ENCODE measurements around the gene FKBP9.
"Not testable (repeated sequence)": the region's sequence is repeated elsewhere in the genome, so short reads cannot be mapped to it uniquely, and the experiment has no call there.

FKBP9 gene, protein sequence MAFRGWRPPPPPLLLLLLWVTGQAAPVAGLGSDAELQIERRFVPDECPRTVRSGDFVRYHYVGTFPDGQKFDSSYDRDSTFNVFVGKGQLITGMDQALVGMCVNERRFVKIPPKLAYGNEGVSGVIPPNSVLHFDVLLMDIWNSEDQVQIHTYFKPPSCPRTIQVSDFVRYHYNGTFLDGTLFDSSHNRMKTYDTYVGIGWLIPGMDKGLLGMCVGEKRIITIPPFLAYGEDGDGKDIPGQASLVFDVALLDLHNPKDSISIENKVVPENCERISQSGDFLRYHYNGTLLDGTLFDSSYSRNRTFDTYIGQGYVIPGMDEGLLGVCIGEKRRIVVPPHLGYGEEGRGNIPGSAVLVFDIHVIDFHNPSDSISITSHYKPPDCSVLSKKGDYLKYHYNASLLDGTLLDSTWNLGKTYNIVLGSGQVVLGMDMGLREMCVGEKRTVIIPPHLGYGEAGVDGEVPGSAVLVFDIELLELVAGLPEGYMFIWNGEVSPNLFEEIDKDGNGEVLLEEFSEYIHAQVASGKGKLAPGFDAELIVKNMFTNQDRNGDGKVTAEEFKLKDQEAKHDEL

DNA sequence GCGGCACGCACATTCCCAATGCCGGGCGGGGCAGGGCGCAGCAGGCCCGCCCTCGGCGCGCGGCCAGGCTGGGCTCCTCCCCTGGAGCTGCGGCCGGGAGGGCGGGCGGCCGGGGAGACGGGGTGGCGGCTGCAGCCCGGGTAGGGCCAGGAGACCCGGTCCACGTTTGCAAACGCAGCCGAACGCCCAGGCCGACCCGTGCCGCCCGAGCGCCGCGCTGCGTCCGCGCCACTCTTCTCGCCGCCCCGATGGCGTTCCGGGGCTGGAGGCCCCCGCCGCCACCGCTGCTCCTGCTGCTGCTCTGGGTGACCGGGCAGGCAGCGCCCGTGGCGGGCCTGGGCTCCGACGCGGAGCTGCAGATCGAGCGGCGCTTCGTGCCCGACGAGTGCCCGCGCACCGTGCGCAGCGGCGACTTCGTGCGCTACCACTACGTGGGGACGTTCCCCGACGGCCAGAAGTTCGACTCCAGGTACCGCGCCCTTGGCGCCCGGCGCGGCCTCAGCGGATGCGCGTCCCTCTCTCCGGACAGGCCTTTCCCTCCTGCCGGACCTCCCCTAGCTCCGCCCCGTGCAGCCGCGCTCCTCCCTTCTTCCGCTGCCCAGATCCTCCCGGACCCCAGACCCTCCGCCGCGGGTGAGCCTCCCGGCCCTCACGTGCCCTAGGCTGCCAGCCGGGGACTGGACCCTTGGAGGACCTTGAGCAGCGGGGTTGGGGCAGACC lies at the start of gene FKBP9:
Gene FKBP9, plus strand, starts transcription at position 115 of the 720 bp plus-strand sequence. Its CDS starts 134 bp downstream, at position 249.
- DNase-seq (ENCODE audit: low read depth) = no peak

DNA sequence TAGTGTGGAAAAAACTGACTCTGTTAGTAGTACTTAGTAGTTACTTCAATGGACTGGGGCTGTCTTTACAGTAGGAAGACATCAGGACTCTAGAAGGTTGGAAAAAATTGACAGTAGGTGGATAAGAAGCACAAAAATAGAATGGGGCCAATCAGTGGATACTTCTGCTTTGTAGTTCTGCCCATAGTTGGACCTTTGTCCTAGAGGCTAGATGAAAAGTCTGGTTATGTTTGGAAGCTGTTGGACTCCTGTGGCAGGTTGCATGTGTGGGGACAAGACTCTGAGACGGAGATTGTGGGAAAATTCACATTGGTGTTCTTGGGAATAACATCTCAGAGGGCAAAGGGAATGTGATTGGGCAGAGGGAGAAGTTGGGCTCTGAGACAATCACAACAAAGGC lies 47.0 kb upstream of the FKBP9 start:
- no peak for DNase-seq (ENCODE audit: low read depth)

DNA sequence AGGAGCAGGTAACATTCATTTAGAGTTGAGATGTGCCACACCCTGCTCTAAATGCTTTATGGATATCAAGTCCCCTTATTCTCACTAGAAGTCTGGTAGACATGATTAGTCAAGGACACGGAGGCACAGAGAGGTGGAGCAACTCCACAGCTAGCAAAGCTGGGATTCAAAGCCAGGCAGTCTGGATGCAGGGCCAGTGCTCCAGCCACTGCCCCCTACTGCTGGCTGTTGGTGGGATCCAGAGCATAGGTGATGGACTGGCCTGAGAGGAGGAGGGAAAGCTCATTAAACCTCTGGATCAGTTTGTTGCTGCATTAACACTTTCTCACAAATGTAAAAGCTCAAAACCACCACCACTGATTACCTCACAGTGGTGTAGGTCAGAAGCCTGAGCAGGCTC lies 43.1 kb upstream of the FKBP9 start:
- DNase-seq (ENCODE audit: low read depth) = no peak

DNA sequence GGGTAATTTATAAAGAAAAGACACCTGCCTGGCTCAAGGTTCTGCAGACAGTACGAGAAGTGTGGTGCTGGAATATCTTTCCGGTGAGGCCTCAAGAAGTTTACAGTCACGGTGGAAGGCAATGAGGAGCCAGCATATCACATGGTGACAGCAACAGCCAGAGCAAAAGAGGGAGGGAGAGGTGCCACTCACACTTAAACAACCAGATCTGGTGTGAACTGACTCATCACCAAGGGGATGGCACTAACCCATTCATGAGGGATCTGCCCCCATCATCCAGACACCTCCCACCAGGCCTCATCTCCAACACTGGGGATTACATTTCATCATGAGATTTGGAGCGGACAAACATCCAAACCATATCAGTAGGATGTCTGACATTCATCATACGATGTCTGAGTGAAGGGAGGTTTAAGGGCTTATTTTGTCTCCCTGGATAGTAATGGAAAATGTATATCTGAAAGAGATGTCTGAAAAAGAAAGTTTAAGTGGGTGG lies 42.2 kb upstream of the FKBP9 start:
- no peak for DNase-seq (ENCODE audit: low read depth)

DNA sequence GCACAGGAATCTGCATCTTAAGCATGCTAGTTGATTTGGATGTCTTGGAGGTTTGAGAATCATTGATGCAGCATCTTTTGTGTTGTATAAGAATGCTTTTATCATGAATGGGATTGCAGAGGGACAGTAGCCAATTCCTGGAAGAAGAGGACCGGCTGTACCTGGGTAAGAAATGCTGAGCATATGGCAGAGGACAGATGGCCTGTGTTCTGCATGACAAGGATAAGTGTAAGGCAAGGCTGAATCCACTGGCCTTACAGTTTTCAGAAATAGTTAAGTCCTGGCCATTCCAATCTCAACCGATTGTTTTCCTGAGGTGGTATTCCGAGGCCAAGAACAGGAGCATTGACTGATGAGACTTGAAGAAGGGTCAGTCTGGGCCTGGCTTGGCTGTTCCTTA lies 41.2 kb upstream of the FKBP9 start:
- no peak for DNase-seq (ENCODE audit: low read depth)

DNA sequence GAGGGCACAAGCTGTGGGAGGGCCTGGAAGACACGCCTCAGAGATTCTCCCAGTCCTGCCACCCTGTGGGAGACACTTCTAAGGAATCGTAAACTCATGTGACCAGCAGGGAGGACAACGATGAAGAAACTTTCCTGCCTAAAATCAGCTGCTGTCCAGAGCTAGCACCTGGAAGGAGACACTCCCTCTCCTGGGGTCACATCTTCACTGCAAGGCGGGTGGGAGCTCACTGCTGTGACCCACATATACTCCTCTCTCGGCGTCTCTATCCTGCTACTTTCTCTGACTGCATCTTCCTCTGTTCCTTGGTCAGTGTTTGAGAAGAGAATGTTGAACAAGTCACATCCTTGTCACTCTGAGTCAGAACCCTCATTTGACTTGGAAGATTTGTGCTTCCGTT lies 40.2 kb upstream of the FKBP9 start:
- not testable (repeated sequence) for DNase-seq (ENCODE audit: low read depth)

DNA sequence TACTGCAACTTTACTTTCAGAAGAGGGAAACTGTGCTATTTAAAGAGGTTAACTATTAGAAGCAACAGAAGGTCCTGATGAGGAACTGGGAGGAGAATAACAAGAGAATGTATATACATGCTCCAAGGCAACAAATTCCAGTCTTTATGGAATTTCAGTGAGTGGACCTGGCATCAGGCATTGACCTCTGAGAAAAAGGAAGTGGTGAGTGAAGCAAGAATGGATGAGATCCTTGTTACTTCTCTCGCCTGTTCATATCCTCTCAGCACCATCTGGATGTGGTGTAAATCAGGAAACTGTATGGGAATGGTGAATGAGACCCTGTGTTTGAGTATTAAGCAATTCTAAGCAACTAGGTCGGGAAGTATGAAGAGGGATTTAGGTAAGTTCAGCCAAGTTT lies 35.3 kb upstream of the FKBP9 start:
- DNase-seq (ENCODE audit: low read depth) = no peak

DNA sequence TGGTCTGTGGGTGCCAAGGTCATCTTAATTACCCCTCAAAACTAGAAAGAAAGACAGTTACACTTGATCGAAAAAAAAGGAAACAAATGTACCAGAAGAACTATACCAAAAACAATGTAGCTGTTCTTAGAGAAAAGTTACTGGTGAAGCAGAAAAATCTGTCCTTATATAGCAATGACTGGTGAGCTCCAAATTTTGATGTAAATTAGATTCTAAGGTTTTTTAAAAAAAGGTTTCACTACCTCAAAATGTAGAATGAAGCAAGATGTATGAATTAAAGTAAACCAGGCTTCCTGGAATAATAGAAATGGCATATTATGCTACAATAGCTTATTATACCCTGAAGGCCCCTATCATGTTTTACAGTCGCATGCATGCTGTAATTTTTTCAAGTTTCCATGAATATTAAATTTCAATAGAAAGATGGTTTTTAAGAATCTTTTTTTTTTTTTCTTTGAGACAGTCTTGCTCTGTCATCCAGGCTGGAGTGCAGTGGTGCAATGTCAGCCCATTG lies 28.4 kb upstream of the FKBP9 start:
- DNase-seq (ENCODE audit: low read depth) = no peak

DNA sequence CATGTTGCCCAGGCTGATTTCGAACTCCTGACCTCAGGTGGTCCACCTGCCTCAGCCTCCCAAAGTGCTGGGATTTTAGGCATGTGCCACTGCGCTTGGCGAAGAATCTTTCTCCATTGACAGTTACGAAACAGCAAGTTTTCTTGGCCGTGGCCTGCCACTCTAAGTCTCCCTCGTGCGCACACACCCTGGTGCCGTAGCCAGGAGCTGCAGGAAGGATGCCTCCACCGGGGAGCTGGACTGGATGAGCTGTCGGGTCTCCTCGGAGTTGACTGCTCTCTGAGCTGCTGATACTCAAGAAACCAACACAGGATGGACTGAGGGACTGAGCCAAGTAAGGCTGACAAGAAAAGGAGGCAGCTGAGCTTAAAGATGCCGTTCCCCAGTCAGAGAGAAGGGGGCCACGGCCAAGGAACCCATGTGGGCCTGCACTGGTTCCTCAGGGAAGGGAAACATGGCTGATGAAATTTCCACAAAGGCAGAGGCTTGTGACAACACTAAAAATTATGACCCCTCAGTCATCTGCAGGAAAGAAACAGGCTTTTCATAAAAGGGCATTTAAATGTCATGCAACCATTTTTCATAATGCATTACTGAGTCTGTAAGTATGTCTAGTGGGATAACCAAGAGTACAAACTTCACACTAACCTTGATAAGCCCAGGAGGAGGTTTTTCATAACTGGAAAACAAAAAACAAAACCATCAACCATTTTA lies 27.7 kb upstream of the FKBP9 start:
- no peak for DNase-seq (ENCODE audit: low read depth)

DNA sequence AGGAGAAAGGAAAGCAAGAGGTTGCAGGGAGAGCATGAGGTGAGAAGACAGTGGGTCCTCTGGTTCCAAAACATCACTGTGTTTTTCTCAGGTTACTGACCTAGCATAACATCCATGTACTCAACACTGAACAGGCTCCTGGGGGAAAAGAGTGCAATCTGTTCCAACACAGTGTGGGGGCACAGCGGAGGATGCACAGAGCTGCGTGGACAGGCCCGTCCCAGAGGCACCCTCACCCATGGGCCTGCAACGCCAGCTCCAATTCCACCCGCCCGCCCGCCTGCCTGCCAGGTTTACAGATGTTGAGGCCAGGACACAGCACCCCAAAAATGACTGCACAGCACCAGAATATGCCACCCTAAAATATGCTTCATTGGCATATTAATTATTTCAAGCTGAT lies 26.9 kb upstream of the FKBP9 start:
- no peak for DNase-seq (ENCODE audit: low read depth)

DNA sequence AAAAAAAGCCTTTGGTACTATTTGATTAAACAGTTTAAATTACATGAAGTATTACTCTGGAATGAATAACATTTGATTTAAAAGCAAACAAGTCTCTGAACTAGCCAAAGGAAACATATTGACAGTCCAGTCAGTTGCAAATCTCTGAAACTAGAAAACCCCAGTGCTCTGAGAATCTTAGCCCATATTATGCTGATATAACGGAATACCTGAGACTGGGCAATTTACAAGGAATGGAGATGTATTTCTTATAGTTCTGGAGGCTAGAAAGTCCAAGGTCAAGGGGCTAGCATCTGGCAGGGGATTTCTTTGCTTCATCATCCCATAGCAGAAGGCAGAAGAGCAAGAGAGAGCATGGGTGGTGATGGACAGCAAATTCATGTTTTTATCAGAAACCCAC lies 21.7 kb upstream of the FKBP9 start:
- DNase-seq (ENCODE audit: low read depth) = no peak

DNA sequence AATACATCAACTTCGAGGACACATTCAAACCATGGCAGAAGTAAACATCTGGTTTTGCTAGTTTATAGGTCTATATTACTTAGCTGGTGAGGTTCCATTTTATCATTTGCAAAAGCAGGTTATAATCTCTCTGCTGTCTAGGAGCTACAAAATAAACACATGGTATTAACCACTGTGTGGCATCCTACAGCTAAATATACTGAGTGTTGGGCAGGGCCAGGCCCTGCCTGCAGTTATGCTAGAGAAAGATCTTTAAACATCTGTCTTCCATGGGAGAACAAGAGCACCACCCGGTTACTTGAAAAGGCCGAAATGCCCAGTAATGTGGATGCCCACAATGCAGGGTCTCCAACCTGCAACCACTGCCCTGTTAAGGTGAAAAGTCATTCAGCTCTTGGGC lies 20.6 kb upstream of the FKBP9 start:
- DNase-seq (ENCODE audit: low read depth) = no peak

DNA sequence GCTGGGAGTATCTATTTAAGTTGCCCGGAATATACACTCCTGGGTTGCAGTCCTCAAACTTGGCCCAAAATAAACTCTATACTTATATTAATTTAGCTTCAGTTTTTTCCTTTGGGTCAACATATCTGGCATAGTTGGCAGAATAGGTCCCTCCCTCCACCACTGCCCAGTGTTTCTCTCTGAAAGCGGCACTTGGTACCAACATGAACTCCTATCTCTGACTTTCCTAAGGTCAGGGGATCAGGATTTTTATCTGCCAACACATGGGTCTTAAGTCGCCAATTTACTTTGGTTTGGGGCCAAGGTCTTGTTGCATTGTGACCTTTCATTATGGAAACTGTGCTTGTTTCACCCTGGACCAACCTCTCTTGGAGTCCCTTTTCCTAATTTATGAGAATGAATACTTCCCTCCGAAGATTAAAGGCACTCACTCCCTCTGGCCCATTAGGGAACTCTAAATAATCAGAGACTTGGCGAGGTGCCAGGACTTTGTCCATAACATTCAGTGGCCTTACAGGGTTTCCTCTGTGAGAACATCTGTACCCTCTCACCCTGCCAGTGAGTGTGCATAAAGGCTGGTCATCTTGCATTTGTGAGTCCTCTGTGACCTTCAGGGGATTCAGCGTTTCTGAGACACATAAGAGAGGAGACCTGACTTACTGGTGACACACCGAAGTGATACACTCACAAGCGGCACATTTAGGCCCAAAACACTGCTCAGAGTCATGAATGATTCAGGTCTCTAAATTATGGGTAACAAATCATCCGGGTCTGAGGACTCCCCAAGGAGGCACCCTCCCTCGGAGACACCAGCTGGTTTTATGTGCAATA lies 19.7 kb upstream of the FKBP9 start:
- no peak for DNase-seq (ENCODE audit: low read depth)

DNA sequence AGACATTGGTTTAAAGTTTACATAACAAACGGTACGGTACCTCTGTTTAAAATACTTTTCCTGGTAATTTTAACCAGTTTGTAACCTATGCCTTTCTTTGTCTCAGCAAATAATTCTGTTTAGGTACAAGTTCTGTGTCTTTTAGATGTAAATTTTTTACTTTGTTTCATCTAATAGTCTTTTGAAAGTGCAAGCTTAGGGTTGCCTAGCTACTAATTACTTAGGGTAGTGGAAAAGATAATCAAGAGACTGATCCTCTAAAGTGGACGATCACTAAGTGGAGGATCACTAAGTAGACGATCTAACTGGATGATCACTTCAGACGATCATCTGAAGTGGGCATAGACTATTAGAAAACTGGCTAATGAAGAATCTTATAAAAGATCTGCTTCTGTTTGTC lies 16.1 kb upstream of the FKBP9 start:
- DNase-seq (ENCODE audit: low read depth) = no peak

DNA sequence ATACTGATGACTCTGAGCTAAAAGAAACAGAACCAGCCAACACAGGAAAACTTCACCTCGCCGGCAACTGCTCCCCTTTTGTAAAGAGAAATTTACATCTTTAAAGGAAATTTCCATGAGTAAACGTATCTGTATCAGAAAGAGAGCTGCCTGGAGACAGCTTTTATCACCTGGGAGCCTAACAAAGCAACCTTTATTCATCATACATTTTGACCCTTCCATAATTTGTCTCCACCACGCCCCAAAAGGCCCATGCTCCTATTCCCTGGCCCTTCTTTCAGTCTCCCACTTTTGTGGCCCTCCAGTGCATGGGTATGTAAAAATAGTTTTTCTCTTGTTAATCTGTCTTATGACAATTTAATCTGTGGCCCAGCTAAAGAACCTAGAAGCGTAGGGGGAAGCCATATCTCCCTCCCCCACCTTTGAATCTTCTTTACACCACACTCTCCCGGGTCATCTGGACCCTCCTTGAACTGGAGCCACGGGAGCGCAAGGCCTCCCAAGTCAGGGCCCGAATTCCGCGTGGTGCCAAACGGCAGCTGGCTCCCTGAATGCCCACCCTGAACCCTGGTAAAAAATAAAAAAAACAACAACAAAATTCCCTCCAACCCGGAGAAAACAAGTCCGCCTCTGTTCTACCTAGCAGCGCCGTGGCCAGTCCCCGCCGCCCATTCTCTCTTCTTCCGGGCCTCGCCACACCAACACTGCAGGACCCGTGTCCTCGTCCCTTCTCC lies 15.4 kb upstream of the FKBP9 start:
- DNase-seq (ENCODE audit: low read depth) = no peak

DNA sequence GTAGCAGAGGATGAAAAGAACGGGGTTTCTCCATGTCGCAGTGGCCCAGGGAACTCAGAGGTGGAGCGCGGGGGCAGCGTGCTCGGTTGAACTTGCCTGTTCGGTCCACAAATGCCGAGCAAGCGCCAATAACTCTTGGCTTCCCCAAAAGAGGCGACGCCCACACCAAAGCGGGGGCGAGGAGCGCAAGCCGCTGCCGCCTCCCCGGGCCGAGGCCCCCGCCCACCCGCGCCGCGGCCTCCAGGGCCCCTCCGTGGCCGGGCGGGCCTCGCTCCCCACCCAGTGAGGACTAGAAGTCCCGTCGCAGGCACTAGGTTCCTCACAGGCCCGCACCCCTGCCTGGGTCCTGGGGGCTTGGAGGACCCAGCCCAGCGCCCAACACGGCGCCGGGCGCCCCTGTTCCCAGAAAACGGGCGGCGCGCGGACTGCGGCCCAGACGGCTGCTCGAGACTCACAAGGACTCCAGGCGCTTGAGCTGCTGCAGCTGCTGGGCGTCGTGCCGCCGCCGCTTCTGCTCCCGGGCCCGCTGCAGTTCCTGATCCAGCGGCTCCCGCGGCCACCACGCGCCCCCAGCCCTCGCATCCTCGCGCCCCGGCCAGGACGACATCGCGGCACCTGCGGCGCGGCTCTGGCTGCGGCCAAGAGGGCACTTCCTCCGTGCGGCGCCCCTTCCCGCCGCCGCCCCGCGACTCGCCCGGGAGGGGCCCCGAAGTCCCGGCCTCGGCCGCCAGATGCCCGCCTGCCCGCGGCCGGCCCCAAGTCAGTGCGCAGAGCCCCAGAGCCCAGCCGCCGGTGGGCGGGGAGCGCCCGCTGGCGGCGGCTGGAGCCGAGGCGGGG lies 14.6 kb upstream of the FKBP9 start:
- DNase-seq (ENCODE audit: low read depth) = peak; percentile 53

DNA sequence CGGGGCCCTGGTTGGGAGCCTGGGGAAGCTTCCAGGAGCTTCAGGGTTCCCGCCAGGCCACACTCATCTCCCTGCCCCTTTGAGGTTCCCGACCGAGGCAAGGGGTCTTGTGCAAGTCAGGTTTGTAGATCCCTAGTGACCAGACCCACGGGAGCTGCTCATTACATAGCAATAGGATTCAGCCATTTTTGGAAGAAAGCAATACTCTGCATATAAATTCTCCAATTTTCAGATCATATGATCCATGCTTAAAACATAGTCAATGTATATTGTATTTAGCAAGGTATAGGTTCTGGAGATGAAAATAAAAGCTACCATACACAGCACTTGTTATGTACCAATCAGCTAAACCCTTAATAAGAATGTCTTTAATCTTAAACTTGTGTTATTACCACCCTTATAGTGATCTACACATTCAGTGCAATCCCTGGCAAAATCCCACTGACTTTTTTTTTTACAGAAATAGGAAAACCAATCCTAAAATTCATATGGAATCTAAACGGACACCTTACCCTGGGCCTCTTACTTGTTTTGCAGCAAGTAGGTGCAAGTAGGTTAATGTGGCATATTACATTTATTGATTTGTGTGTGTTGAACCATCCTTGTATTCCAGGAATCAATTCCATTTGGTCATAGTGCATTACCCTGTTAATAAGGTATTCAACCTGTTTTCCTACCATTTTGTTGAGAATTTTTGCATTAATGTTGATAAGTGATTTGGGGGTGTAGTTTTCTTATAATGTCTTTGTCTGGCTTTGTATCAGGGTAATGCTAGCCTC lies 13.8 kb upstream of the FKBP9 start:
- DNase-seq (ENCODE audit: low read depth) = no peak

DNA sequence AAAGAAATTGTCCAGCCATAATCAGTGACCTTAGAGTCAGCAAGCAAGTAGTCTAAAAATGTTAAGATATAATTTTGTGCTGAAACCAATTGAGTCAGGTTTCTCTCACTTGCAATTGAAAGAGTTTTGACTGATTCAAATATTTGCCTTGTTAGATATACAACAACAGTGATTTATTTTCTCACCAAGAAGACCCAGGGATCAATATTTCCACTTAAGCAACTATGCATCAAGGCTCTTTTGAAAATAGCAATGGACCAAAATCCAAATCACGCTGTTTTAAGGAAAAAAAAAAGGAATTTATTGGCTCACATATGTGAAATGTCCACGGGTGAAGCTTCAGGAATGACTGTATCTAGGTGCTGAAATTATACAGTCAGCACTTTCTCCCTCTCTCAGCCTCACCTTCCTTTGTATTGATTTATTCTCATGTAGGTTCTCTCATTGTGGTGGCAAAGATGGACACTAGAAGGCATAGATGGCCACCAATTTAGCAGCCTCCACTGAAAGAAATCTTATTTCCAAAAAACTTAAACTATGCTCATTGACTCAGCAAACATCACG lies 9.7 kb upstream of the FKBP9 start:
- DNase-seq (ENCODE audit: low read depth) = no peak

DNA sequence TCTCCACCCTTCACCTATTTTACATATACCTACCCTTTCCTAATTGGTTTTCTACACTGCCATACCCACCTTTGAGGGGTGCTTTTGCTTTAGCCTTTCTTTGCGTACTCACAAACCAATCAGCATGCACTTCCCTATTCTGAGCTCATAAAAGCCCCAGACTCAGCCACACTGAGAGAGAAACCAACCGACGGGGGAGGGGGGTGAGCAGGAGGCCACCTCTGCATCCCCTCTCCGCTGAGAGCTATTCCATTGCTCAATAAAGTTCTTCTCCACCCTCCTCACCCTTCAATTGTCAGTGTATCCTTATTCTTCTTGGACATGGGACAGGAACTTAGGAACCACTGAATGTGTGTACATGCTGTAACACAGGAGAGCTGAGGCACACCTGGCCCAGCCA lies 9.0 kb upstream of the FKBP9 start:
- no peak for DNase-seq (ENCODE audit: low read depth)
